ENCODE data around the gene KCNIP4.

KCNIP4 gene

GRCh38 chr4:20922962-20923361 lies 1025.6 kb downstream of the KCNIP4 start:
- Histone ChIP-seq H3K27me3 (no peaks in the 10 kb centered on the region), H3K4me1 (ENCODE audit: control insufficient read depth in 1 of 2, insufficient read depth in 1 of 2, low read depth in 1 of 2, low read length in 1 of 2) (no peaks in the 10 kb centered on the region), H3K27ac (no peak overlapping the region), H3K4me3 (ENCODE audit: low read depth in 1 of 2, low read length in 1 of 2) (no peak overlapping the region), H3K9me3 (no peaks in the 10 kb centered on the region), H3K36me3 (no peaks in the 10 kb centered on the region)
- TF ChIP-seq, protein P1, sequence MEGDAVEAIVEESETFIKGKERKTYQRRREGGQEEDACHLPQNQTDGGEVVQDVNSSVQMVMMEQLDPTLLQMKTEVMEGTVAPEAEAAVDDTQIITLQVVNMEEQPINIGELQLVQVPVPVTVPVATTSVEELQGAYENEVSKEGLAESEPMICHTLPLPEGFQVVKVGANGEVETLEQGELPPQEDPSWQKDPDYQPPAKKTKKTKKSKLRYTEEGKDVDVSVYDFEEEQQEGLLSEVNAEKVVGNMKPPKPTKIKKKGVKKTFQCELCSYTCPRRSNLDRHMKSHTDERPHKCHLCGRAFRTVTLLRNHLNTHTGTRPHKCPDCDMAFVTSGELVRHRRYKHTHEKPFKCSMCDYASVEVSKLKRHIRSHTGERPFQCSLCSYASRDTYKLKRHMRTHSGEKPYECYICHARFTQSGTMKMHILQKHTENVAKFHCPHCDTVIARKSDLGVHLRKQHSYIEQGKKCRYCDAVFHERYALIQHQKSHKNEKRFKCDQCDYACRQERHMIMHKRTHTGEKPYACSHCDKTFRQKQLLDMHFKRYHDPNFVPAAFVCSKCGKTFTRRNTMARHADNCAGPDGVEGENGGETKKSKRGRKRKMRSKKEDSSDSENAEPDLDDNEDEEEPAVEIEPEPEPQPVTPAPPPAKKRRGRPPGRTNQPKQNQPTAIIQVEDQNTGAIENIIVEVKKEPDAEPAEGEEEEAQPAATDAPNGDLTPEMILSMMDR (IDR thresholded peaks at IDR 0.05) = no peak

DNA sequence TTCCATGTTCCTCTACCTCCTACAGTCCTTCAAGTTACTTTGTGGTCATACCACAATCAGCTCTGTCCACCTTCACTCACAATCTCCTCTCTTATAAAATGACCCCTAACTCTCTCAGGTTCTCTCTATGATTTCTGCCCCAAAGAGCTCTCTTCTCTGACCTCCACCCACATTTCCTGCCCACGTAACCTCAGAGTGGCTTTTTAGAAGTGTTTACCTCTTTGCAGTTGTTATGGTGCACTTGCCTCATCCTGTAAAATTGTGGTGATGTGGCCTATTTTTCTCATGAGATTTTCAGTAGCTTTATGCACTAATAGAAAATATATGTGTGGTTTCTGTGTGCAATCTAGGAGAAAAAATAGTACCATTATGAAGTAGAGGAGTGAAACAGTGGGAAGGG lies 1032.5 kb downstream of the KCNIP4 start:
- H3K4me1 ChIP-seq (ENCODE audit: control insufficient read depth in 1 of 2, insufficient read depth in 1 of 2, low read depth in 1 of 2, low read length in 1 of 2) = no peaks in the 10 kb centered on the region
- no peaks in the 10 kb centered on the region for H3K9me3 ChIP-seq
- H3K27ac ChIP-seq = no peak overlapping the region
- TF ChIP-seq, protein P1 (IDR thresholded peaks at IDR 0.05) = no peak
- H3K36me3 ChIP-seq = no peaks in the 10 kb centered on the region
- H3K4me3 ChIP-seq (ENCODE audit: low read depth in 1 of 2, low read length in 1 of 2) = no peak overlapping the region
- H3K27me3 ChIP-seq = no peaks in the 10 kb centered on the region

GRCh38 chr4:20904966-20905365 lies 1043.6 kb downstream of the KCNIP4 start:
- no peak overlapping the region for H3K4me3 ChIP-seq (ENCODE audit: low read depth in 1 of 2, low read length in 1 of 2)

GRCh38 chr4:20901851-20902250 lies 1046.7 kb downstream of the KCNIP4 start:
- no peaks in the 10 kb centered on the region for H3K9me3 ChIP-seq
- TF ChIP-seq, protein P1 (IDR thresholded peaks at IDR 0.05) = no peak
- H3K27ac ChIP-seq = no peak overlapping the region
- no peaks in the 10 kb centered on the region for H3K27me3 ChIP-seq
- H3K4me3 ChIP-seq (ENCODE audit: low read depth in 1 of 2, low read length in 1 of 2) = no peak overlapping the region
- H3K4me1 ChIP-seq (ENCODE audit: control insufficient read depth in 1 of 2, insufficient read depth in 1 of 2, low read depth in 1 of 2, low read length in 1 of 2) = no peaks in the 10 kb centered on the region
- H3K36me3 ChIP-seq = no peaks in the 10 kb centered on the region

More at GRCh38 chr4:20904966-20905365, 1043.6 kb downstream of the KCNIP4 start:
- no peaks in the 10 kb centered on the region for H3K36me3 ChIP-seq
- no peaks in the 10 kb centered on the region for H3K4me1 ChIP-seq (ENCODE audit: control insufficient read depth in 1 of 2, insufficient read depth in 1 of 2, low read depth in 1 of 2, low read length in 1 of 2)
- H3K27me3 ChIP-seq = no peaks in the 10 kb centered on the region
- no peak overlapping the region for H3K27ac ChIP-seq
- TF ChIP-seq, protein P1 (IDR thresholded peaks at IDR 0.05) = no peak
- no peaks in the 10 kb centered on the region for H3K9me3 ChIP-seq

DNA sequence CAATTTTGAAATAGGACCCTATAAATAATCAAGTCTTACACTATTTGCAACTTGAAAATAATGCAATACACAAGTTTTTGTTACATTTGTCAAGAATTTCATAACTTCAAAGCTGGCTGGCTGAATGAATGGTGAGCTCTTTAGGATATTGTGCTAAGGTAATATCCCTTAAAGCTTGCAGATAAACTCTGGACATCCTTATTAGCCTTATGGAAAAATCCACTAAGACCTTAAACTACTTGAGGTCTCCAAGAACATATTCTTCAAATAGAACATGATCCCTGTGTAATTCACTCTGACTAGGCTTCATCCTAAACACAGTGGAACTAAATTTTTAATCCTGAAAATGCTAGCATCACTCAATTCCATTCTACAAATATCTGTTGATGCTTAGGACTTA lies 1049.0 kb downstream of the KCNIP4 start:
- H3K36me3 ChIP-seq = no peaks in the 10 kb centered on the region
- TF ChIP-seq, protein P1 (IDR thresholded peaks at IDR 0.05) = no peak
- no peaks in the 10 kb centered on the region for H3K27me3 ChIP-seq
- H3K27ac ChIP-seq = no peak overlapping the region
- H3K9me3 ChIP-seq = no peaks in the 10 kb centered on the region
- no peak overlapping the region for H3K4me3 ChIP-seq (ENCODE audit: low read depth in 1 of 2, low read length in 1 of 2)
- H3K4me1 ChIP-seq (ENCODE audit: control insufficient read depth in 1 of 2, insufficient read depth in 1 of 2, low read depth in 1 of 2, low read length in 1 of 2) = no peaks in the 10 kb centered on the region

DNA sequence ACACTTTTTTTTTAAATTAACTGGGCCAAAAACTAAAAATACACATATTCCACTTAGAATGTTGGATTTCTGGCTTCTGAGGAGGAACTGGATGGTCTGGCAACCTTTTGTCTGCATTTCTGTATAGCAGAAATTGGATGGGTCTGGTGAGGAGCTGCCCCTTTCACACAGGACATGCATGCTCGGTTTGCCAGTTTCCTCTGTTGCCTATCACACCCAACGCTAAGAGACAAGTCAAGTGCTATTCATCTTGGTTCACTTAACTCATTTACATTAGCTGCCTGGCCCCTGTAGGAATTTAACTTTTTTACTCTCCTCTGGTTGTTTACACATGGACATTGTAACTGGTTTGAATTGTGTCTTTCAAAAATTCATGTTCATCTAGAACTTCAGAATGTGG lies 1052.6 kb downstream of the KCNIP4 start:
- Histone ChIP-seq H3K27ac (no peak overlapping the region), H3K9me3 (no peaks in the 10 kb centered on the region), H3K36me3 (no peaks in the 10 kb centered on the region), H3K4me1 (ENCODE audit: control insufficient read depth in 1 of 2, insufficient read depth in 1 of 2, low read depth in 1 of 2, low read length in 1 of 2) (no peaks in the 10 kb centered on the region), H3K27me3 (no peaks in the 10 kb centered on the region), H3K4me3 (ENCODE audit: low read depth in 1 of 2, low read length in 1 of 2) (no peak overlapping the region)
- TF ChIP-seq, protein P1 (IDR thresholded peaks at IDR 0.05) = no peak

All from neutrophil (primary cell).